Keratinocyte (primary cell): ENCODE measurements around the gene TRIP6.

Source experiments
- CTCF ChIP-seq, 3 experiments: IDR thresholded peaks in 1 of 3; conservative IDR thresholded peaks in 1 of 3; optimal IDR thresholded peaks in 1 of 3; 2 replicates in 2 of 3; 3 replicates in 1 of 3; pipeline versions ENCODE3 to v1.5.1; 2011; ENCODE audit warnings: low read length in 3 of 3, mild to moderate bottlenecking in 3 of 3, moderate library complexity in 2 of 3, control low read depth in 1 of 3, inconsistent platforms in 1 of 3; ENCODE audit not compliant: insufficient read depth in 2 of 3; ENCODE audit errors: extremely low read depth in 1 of 3
- EZH2 ChIP-seq: IDR thresholded peaks from one replicate; pipeline ENCODE4 v1.6.1; 2012; ENCODE audit warnings: inconsistent platforms, mild to moderate bottlenecking, low read length, moderate library complexity

GRCh38 chr7:100832281-100832633 lies 34.9 kb upstream of the TRIP6 start:
- no peak for TF ChIP-seq CTCF (optimal IDR thresholded peaks at IDR 0.05 in 1 of 3, IDR thresholded peaks at IDR 0.05 in 1 of 3, conservative IDR thresholded peaks at IDR 0.05 in 1 of 3; ENCODE audit: extremely low read depth in 1 of 3, insufficient read depth in 2 of 3, low read length in 3 of 3)
- no peak for TF ChIP-seq EZH2
